ENCODE results near the gene MRPS34.

The MRPS34 gene

DNA sequence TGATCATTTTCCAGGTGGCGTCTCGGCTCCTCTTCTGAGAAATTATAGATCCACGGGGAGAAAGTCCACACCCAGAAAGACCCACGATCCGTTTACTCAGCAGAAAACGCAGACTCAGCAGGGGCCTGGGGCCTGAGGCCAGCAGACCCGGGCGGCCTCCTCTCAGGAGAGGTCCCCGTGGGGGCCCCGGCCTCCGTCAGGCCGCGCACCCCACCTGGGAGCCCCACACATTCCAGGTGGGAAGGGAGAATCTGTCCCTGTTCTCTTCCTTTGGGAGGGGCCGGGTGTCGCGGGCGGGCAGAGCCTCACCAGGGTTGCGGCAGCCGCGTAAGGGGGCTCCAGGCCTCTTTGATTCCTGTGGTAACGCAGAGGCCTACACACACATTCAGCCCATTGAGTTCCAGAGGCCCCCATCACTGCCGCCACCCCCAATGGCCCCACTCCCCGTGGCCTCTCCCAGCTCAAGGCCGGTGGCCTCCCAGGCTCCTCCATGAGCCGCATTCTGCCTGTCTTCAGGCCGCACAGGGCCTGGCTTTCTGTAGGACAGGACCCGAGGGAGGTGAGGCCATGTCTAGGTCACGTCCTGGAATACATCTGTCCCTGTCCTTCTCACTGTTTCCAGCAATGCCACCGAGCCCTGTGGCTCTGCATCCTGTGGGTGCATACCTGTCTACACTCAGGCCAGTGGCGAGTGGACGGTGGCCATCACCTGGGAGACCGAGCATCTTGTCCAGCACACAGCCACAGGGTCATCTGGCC is 22.2 kb upstream of the MRPS34 start:
- no peak for DNase-seq (ENCODE audit: low read depth in 2 of 2)

- no peak for DNase-seq (ENCODE audit: low read depth in 2 of 2)
These were observed 21.4 kb upstream of the MRPS34 start for GRCh38 chr16:1794221-1794871.

DNA sequence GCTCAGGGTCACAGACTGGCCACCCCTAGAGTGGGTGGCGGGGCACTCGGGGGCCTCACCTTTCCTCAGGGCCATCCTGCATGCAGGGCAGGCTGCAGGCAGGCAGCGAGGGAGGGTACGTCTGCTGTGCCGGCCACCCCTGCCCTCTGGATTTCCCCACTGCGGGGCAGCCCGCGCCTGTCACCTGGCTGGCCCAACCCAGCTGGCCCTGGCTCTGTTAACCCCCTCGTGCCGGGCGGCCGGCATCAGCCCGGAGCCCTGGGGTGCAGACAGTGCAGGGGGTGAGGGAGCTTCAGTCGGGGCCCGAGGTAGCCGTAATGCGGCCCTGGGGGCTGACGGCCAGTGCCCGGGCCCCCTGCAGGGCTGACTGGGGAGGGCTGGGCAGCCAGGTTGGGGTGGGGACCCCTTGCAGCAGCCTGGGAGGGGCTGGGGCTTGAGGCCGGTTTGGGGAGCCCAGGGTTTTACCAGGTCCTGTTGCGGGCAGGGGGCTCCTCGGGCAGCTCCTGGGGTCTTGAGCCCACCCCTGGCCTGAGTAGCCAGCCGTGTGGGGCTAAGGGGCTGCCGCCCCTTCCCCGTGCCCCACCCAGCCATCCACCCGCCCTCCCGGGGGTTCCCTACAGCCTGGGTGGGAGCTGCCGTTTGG is 20.8 kb upstream of the MRPS34 start, which contains the start of gene IGFALS:
Gene IGFALS, minus strand, starts transcription at position 128 of the 643 bp plus-strand sequence. Its CDS starts 53 bp downstream, at position 75.
- DNase-seq (ENCODE audit: low read depth in 2 of 2), result no peak

GRCh38 chr16:1792836-1793577 is 20.1 kb upstream of the MRPS34 start:
- DNase-seq (ENCODE audit: low read depth in 2 of 2), result no peak

GRCh38 chr16:1791943-1792812 is 19.2 kb upstream of the MRPS34 start:
- no peak for DNase-seq (ENCODE audit: low read depth in 2 of 2)

- DNase-seq (ENCODE audit: low read depth in 2 of 2), result no peak
These were observed 18.5 kb upstream of the MRPS34 start for GRCh38 chr16:1791256-1791942.

DNA sequence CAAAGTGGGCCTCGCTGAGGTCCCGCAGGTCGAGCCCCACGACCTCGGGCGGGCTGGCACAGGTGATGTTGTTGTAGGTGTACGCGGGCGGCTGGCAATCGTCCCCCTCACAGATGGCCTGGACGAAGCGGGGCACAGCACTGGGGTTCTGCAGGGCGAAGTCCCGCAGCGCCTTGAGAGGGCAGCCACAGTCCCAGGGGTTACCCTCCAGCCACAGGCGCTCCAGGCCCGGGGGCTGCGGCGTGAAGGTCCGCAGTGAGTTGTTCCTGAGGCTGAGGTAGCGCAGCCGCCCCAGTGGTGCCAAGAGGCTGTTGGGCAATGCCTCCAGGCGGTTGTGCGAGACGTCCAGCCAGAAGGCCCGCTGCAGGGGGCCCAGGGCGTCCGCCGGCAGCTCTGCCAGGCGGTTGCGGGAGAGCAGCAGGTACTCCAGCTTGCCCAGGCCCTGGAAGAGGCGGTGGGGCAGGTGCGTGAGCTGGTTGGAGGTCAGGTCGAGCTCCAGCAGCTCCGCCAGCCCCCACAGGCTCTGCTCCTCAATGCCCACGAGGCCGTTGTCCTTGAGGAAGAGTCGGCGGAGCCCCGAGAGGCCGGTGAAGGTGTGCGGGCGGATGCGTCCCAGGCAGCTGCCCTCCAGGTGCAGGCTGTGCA is 17.8 kb upstream of the MRPS34 start:
- no peak for DNase-seq (ENCODE audit: low read depth in 2 of 2)

DNA sequence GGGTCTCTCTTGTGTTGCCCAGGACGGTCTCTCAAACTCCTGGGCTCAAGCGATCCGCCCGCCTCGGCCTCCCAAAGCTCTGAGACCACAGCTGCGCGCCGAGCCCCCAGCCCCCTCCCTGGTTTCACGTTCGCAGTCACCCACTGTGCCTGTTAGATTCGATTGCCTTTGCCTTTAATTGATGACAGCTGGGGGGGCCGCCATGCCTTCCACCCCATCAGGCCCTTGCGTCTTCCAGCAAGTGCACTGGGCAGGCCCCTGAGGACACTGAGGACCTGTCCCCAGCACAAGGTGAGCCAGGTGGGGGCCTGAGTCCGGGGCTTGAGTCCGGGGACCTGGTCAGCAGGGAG is 17.3 kb upstream of the MRPS34 start:
- no peak for DNase-seq (ENCODE audit: low read depth in 2 of 2)

GRCh38 chr16:1789643-1790045 is 16.7 kb upstream of the MRPS34 start:
- no peak for DNase-seq (ENCODE audit: low read depth in 2 of 2)

- no peak for DNase-seq (ENCODE audit: low read depth in 2 of 2)
These were observed 15.8 kb upstream of the MRPS34 start for GRCh38 chr16:1788708-1789100.

DNA sequence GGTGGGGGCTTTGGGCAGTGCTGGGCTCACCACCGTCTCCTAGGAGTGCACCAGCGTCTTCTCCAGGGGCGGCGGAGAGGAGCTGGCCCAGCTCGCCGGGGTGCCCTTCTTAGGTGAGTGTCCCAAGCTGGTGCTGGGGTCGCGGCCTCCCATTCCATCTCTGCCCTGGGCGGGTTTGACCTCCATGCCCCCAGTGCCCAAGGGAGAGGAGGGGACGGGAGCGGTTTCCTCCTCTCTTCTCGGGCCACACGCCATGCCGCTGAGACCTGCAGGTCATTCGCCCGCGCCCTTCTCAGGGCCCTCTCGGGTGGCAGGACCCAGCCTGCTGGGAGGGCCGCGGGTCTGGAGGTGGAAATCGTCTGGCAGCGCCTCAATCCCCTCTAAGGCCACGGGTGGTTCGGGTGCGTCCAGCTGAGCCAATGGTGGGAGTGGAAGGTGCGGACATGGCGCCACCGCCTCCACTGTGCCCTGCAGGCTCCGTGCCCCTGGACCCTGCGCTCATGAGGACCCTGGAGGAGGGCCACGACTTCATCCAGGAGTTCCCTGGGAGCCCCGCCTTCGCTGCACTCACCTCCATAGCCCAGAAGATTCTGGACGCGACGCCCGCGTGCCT is 15.3 kb upstream of the MRPS34 start:
- no peak for DNase-seq (ENCODE audit: low read depth in 2 of 2)

- DNase-seq (ENCODE audit: low read depth in 2 of 2), result no peak
These were observed 14.6 kb upstream of the MRPS34 start for GRCh38 chr16:1787322-1788094.

- DNase-seq (ENCODE audit: low read depth in 2 of 2), result no peak
These were observed 14.1 kb upstream of the MRPS34 start for GRCh38 chr16:1787056-1787321.

DNA sequence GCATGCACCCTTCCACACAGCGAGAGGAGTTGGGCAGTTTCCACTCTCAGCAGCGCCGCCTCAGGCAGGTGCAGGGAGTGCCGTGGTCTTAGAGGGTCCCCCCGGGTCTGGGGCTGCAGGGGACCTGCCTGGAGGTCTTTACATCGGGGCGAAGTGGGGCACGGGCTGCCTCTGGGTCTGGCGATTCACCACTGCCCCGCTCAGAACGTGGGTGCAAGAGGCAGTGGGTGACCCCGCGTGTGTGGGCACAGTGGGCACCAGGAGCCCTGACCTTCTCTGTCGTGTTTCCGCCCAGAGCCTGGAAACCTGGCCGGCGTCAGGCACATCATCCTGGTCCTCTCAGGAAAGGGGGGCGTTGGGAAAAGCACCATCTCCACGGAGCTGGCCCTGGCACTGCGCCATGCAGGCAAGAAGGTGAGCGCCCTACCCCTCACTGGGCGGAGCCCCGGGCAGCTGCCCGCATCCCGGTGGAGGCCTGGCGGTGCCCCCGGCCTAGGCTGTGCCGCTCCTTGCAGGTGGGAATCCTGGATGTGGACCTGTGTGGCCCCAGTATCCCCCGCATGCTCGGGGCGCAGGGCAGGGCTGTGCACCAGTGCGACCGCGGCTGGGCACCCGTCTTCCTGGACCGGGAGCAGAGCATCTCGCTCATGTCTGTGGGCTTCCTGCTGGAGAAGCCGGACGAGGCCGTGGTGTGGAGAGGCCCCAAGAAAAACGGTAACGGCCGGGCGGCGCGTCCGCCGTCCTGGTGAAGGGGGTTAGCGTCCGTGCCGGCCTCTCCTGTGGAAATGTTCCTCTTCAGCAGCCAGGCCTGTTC is 13.5 kb upstream of the MRPS34 start:
- DNase-seq (ENCODE audit: low read depth in 2 of 2), result no peak

DNA sequence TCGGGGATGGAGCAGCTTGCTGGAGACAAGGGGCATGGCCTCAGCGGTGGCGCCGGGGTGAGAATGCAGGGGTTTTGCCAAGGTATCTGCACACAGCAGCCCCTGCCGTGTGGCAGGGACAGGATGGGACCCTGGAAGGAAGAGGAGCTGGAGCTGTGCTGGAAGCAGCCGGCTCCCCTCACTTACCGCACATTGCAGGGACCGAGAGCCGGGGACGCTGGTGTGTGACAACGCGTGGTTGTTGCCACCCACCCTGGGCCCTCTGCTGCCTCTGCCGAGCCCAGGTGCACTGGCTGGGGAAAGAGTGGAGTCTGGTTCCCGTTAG is 12.9 kb upstream of the MRPS34 start:
- DNase-seq (ENCODE audit: low read depth in 2 of 2), result no peak

DNA sequence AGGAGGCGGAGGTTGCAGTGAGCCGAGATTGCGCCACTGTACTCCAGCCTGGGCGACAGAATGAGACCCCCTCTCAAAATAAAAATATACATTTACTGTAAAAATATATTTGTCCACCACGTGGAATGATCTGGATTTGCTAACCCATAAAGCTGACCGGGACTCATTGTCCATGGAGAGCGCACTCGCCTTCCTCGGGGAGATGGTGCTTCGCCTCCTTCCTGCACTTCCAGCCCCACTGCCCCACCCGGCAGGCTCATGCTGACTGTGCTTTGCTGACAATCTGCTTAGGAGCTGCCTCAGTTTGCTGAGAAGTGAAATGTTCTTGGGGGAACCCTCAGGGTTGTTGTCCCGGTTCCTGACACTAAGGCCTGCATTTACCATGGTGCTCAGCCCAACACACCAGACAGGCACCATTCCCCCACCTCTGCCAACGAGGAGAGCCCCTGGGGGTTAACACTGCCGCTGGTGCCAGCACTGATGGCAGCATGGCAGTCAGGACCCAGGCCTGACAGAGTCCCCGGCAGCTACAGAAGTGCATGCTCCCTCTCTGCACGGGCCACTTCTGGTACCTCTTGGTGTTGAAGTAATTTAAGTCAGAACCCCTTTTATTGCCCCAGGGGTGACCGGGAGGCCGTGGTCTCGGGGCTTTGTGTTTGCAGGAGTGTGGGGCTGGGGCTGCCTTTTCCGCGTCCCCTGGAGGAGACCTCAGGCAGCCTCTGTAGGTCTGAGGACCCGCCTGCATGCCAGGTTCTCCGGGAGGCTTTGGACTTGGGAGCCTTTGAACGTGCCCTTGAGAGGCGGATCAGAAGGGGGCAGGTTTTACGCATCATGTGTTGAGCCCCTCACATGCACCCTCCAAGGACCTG is 12.3 kb upstream of the MRPS34 start:
- DNase-seq (ENCODE audit: low read depth in 2 of 2), result no peak

GRCh38 chr16:1782408-1783264 is 9.7 kb upstream of the MRPS34 start, which contains the start of the genes NUBP2 and SPSB3:
TSS of gene NUBP2 (plus strand) at chr16:1782960. CDS start at chr16:1783021, 61 bp downstream.
TSS of gene SPSB3 (minus strand) at chr16:1782571. CDS start at chr16:1781483, 1,088 bp downstream.
- DNase-seq (ENCODE audit: low read depth in 2 of 2), result peak; percentile 98 to 99

All from stimulated activated CD4-positive, alpha-beta T cell treated with anti-CD3 and anti-CD28 coated beads, Interleukin-15, amount 100 ng/mL, for 48 hours (primary cell).